GM21723 (cell line): ENCODE measurements around the gene WDR38.
"Not testable (repeated sequence)": the region's sequence is repeated elsewhere in the genome, so short reads cannot be mapped to it uniquely, and the experiment has no call there.

Experiments
- ATAC-seq: cut with Tn5 transposase; IDR thresholded peaks from one replicate; pipeline ENCODE4 v1.9.1; 2021; ENCODE audit warnings: mild to moderate bottlenecking, moderate library complexity; ENCODE audit not compliant: unreplicated experiment

The WDR38 gene

GRCh38 chr9:124831642-124832364 is 21.5 kb upstream of the WDR38 start:
- ATAC-seq, result no peak

GRCh38 chr9:124834591-124834990 is 18.7 kb upstream of the WDR38 start:
- no peak for ATAC-seq

GRCh38 chr9:124835026-124835557 is 18.2 kb upstream of the WDR38 start:
- ATAC-seq, result no peak

GRCh38 chr9:124838132-124838531 is 15.1 kb upstream of the WDR38 start:
- ATAC-seq, result not testable (repeated sequence)

- ATAC-seq, result not testable (repeated sequence)
Measured at GRCh38 chr9:124838567-124839275, 14.5 kb upstream of the WDR38 start.

- no peak for ATAC-seq
Measured at GRCh38 chr9:124839612-124840299, 13.5 kb upstream of the WDR38 start.

GRCh38 chr9:124840300-124840833 is 12.9 kb upstream of the WDR38 start:
- ATAC-seq, result no peak

GRCh38 chr9:124841075-124841821 is 12.0 kb upstream of the WDR38 start:
- no peak for ATAC-seq

- no peak for ATAC-seq
Measured at GRCh38 chr9:124843456-124844034, 9.7 kb upstream of the WDR38 start.

- no peak for ATAC-seq
Measured at GRCh38 chr9:124844291-124844690, 9.0 kb upstream of the WDR38 start.

GRCh38 chr9:124846467-124846866 is 6.8 kb upstream of the WDR38 start:
- not testable (repeated sequence) for ATAC-seq

- ATAC-seq, result no peak
Measured at GRCh38 chr9:124846969-124847368, 6.3 kb upstream of the WDR38 start.

GRCh38 chr9:124849801-124850200 is 3.5 kb upstream of the WDR38 start:
- ATAC-seq, result no peak

GRCh38 chr9:124852121-124852828 is 985 bp upstream of the WDR38 start:
- no peak for ATAC-seq

GRCh38 chr9:124853605-124854143 is 414 bp downstream of the WDR38 start:
- no peak for ATAC-seq

GRCh38 chr9:124854161-124854560 is 901 bp downstream of the WDR38 start:
- ATAC-seq, result no peak

- ATAC-seq, result no peak
Measured at GRCh38 chr9:124854822-124855221, 1.6 kb downstream of the WDR38 start.

GRCh38 chr9:124855566-124855943 is 2.3 kb downstream of the WDR38 start:
- ATAC-seq, result no peak
